ENCODE measurements around the gene CNGA4. TPM values are rescaled to one million over a fixed set of nuclear protein-coding genes. Genes with fewer than 3 reads are reported as not detected.

The CNGA4 gene
- total RNA-seq, 1 experiment from 2014 or later: 0.51 TPM

GRCh38 chr11:6200975-6201374 lies 37.9 kb upstream of the CNGA4 start:
- CTCF ChIA-PET: no interaction called here

GRCh38 chr11:6201481-6201880 lies 37.4 kb upstream of the CNGA4 start:
- no peaks in the 10 kb centered on the region for H3F3A ChIP-seq (ENCODE audit: low read length, unreplicated experiment)
- ATAC-seq (no peak), DNase-seq (no peak)
- no peak overlapping the region for H2AFZ ChIP-seq (ENCODE audit: low read length)
- H3K36me3 ChIP-seq (ENCODE audit: low read depth, low read length): no peaks in the 10 kb centered on the region; the same call in 1 of the 2 replicates
- BruUV-seq (replicated peaks): no TSS peak
- no peaks in the 10 kb centered on the region for H3K27me3 ChIP-seq (ENCODE audit: low read length)
- TF ChIP-seq EZH2 (IDR thresholded peaks at IDR 0.05; ENCODE audit: low read length, unreplicated experiment): no peak
- no peak for TF ChIP-seq EZH2phosphoT487 (IDR thresholded peaks at IDR 0.05; ENCODE audit: borderline replicate concordance, low read length)
- no peak for TF ChIP-seq CTCF (conservative IDR thresholded peaks at IDR 0.05; ENCODE audit: low read depth, low read length)
- ChIA-PET CTCF (interaction anchor here (1.1 kb wide), 1 partner anchor 162 kb away, joined by 4 read pairs; no protein-coding TSS in a partner anchor), POLR2A (ENCODE audit: unreplicated experiment) (no interaction called here)
- H3K4me2 ChIP-seq (ENCODE audit: low read length): no peak overlapping the region
- intact Hi-C loops (cut with micrococcal nuclease): no loop called here
- no peaks in the 10 kb centered on the region for H3K9me3 ChIP-seq (ENCODE audit: low read length)
- H3K9ac ChIP-seq (ENCODE audit: low read length): no peak overlapping the region
- no peaks in the 10 kb centered on the region for H3K79me2 ChIP-seq (ENCODE audit: low read length)
- H3K4me1 ChIP-seq (ENCODE audit: insufficient read depth, low read length): no peaks in the 10 kb centered on the region
- H3K9me2 ChIP-seq (replicated peaks; ENCODE audit: low read length): no peaks in the 10 kb centered on the region
- no peaks in the 10 kb centered on the region for H4K20me1 ChIP-seq (ENCODE audit: low read length)
- no peak overlapping the region for H3K4me3 ChIP-seq (ENCODE audit: low read length)
- H3K27ac ChIP-seq (ENCODE audit: low read length): no peak overlapping the region

More at GRCh38 chr11:6200975-6201374, 37.9 kb upstream of the CNGA4 start:
- Histone ChIP-seq H4K20me1 (ENCODE audit: low read length) (no peaks in the 10 kb centered on the region), H3F3A (ENCODE audit: low read length, unreplicated experiment) (no peaks in the 10 kb centered on the region), H3K4me3 (ENCODE audit: low read length) (no peak overlapping the region), H3K79me2 (ENCODE audit: low read length) (no peaks in the 10 kb centered on the region), H2AFZ (ENCODE audit: low read length) (no peak overlapping the region), H3K36me3 (ENCODE audit: low read depth, low read length) (no peaks in the 10 kb centered on the region; the same call in 1 of the 2 replicates), H3K9ac (ENCODE audit: low read length) (no peak overlapping the region), H3K9me3 (ENCODE audit: low read length) (no peaks in the 10 kb centered on the region), H3K4me1 (ENCODE audit: insufficient read depth, low read length) (no peaks in the 10 kb centered on the region), H3K27me3 (ENCODE audit: low read length) (no peaks in the 10 kb centered on the region), H3K27ac (ENCODE audit: low read length) (no peak overlapping the region), H3K9me2 (replicated peaks; ENCODE audit: low read length) (no peaks in the 10 kb centered on the region), H3K4me2 (ENCODE audit: low read length) (no peak overlapping the region)
- POLR2A ChIA-PET (ENCODE audit: unreplicated experiment): no interaction called here
- intact Hi-C loops (cut with micrococcal nuclease): no loop called here
- no peak for ATAC-seq
- BruUV-seq (replicated peaks): no TSS peak
- no peak for DNase-seq
- TF ChIP-seq EZH2 (IDR thresholded peaks at IDR 0.05; ENCODE audit: low read length, unreplicated experiment): no peak
- TF ChIP-seq CTCF (conservative IDR thresholded peaks at IDR 0.05; ENCODE audit: low read depth, low read length): no peak
- TF ChIP-seq EZH2phosphoT487 (IDR thresholded peaks at IDR 0.05; ENCODE audit: borderline replicate concordance, low read length): no peak

- ATAC-seq (no peak), DNase-seq (no peak)
- TF ChIP-seq CTCF (conservative IDR thresholded peaks at IDR 0.05; ENCODE audit: low read depth, low read length): no peak
- no peak for TF ChIP-seq EZH2 (IDR thresholded peaks at IDR 0.05; ENCODE audit: low read length, unreplicated experiment)
- no peak for TF ChIP-seq EZH2phosphoT487 (IDR thresholded peaks at IDR 0.05; ENCODE audit: borderline replicate concordance, low read length)
- ChIA-PET CTCF (interaction anchor here (1.1 kb wide), 1 partner anchor 161 kb away, joined by 4 read pairs; no protein-coding TSS in a partner anchor), POLR2A (ENCODE audit: unreplicated experiment) (no interaction called here)
- Histone ChIP-seq H3K36me3 (ENCODE audit: low read depth, low read length) (no peaks in the 10 kb centered on the region; the same call in 1 of the 2 replicates), H4K20me1 (ENCODE audit: low read length) (no peaks in the 10 kb centered on the region), H3K9me3 (ENCODE audit: low read length) (no peaks in the 10 kb centered on the region), H3K4me3 (ENCODE audit: low read length) (no peak overlapping the region), H3K4me1 (ENCODE audit: insufficient read depth, low read length) (no peaks in the 10 kb centered on the region), H3K9me2 (replicated peaks; ENCODE audit: low read length) (no peaks in the 10 kb centered on the region), H3F3A (ENCODE audit: low read length, unreplicated experiment) (no peaks in the 10 kb centered on the region), H3K9ac (ENCODE audit: low read length) (no peak overlapping the region), H3K27me3 (ENCODE audit: low read length) (no peaks in the 10 kb centered on the region), H3K27ac (ENCODE audit: low read length) (no peak overlapping the region), H3K79me2 (ENCODE audit: low read length) (no peaks in the 10 kb centered on the region), H2AFZ (ENCODE audit: low read length) (no peak overlapping the region), H3K4me2 (ENCODE audit: low read length) (no peak overlapping the region)
- BruUV-seq (replicated peaks): no TSS peak
- intact Hi-C loops (cut with micrococcal nuclease): no loop called here
These were observed 36.8 kb upstream of the CNGA4 start for GRCh38 chr11:6202041-6202440.

Data from PC-3 (cell line).